K562 (cell line): ENCODE results near the gene NAA80. TPM values are rescaled to one million over a fixed set of nuclear protein-coding genes. Genes with fewer than 3 reads are reported as not detected.

Experiments
- ARNT ChIP-seq, 2 experiments: fragments of 450-650 bp; IDR thresholded peaks; 2 replicates each; pipeline ENCODE4 v1.6.1; 2016; ENCODE audit warnings: mild to moderate bottlenecking in 1 of 2
- ATF1 ChIP-seq, 2 experiments: fragments of 450-650 bp in 1 of 2; IDR thresholded peaks; 2 replicates each; pipeline ENCODE4 v1.6.1; 2016; ENCODE audit warnings: missing compliant biosample characterization in 1 of 2, missing genetic modification characterization in 1 of 2
- CBX2 ChIP-seq: fragments of 200-600 bp; sonication (generic); IDR thresholded peaks from one replicate; pipeline ENCODE4 v1.6.1; 2012; ENCODE audit warnings: mild to moderate bottlenecking, low read length, inconsistent platforms; ENCODE audit not compliant: insufficient read depth, poor library complexity, severe bottlenecking
- CCAR2 ChIP-seq: fragments of 200-400 bp; formaldehyde crosslinking; IDR thresholded peaks from 2 replicates; pipeline ENCODE4 v1.6.1; 2017; ENCODE audit warnings: mild to moderate bottlenecking, low read depth, low read length
- CREBBP ChIP-seq: IDR thresholded peaks from one replicate; pipeline ENCODE4 v1.6.1; 2012; ENCODE audit warnings: low read depth, mild to moderate bottlenecking, control low read depth, inconsistent platforms, low read length
- DPF2 ChIP-seq: fragments of 450-650 bp; IDR thresholded peaks from 2 replicates; pipeline ENCODE4 v1.6.1; 2016
- ETS2 ChIP-seq: IDR thresholded peaks from 2 replicates; pipeline ENCODE4 v1.6.1; 2016; ENCODE audit warnings: borderline replicate concordance, missing genetic modification characterization, mild to moderate bottlenecking, moderate library complexity, missing compliant biosample characterization; ENCODE audit not compliant: poor library complexity, severe bottlenecking
- HDAC8 ChIP-seq: fragments of 450-650 bp; IDR thresholded peaks from 2 replicates; pipeline ENCODE4 v1.6.1; 2016; ENCODE audit warnings: mild to moderate bottlenecking, missing genetic modification characterization, moderate library complexity, missing compliant biosample characterization
- HNRNPL ChIP-seq: fragments of 200-400 bp; formaldehyde crosslinking; IDR thresholded peaks from 2 replicates; pipeline ENCODE4 v1.6.1; 2017; ENCODE audit warnings: low read depth, mild to moderate bottlenecking, low read length
- KLF10 ChIP-seq: fragments of 250-450 bp; sonication (Bioruptor Pico); IDR thresholded peaks from 2 replicates; pipeline ENCODE4 v1.6.1; 2021; ENCODE audit warnings: matching md5 sums
- KLF6 ChIP-seq: fragments of 250-450 bp; sonication (Bioruptor Pico); IDR thresholded peaks from 2 replicates; pipeline ENCODE4 v1.4.0; 2020; ENCODE audit warnings: mild to moderate bottlenecking, moderate library complexity, borderline replicate concordance
- MXI1 ChIP-seq: IDR thresholded peaks from 2 replicates; pipeline ENCODE4 v1.6.1; 2011; ENCODE audit warnings: low read depth, mild to moderate bottlenecking, improper control_type of control experiment, low read length
- NCOA6 ChIP-seq: fragments of 450-650 bp; IDR thresholded peaks from 2 replicates; pipeline ENCODE4 v1.6.1; 2017; ENCODE audit warnings: mild to moderate bottlenecking
- POLR2G ChIP-seq: fragments of 200-400 bp; formaldehyde crosslinking; IDR thresholded peaks from 2 replicates; pipeline ENCODE4 v1.6.1; 2017; ENCODE audit warnings: low read depth, mild to moderate bottlenecking, antibody characterized with exemption, low read length, moderate library complexity
- SRSF9 ChIP-seq: fragments of 200-400 bp; formaldehyde crosslinking; IDR thresholded peaks from 2 replicates; pipeline ENCODE4 v1.6.1; 2017; ENCODE audit warnings: low read depth, low read length, borderline replicate concordance
- ZBED1 ChIP-seq: IDR thresholded peaks from 2 replicates; pipeline ENCODE4 v1.6.1; 2014
- ZC3H11A ChIP-seq: IDR thresholded peaks from 2 replicates; pipeline ENCODE4 v1.6.1; 2012; ENCODE audit warnings: low read depth, low read length, improper control_type of control experiment
- ZNF224 ChIP-seq: sonication (generic); formaldehyde crosslinking; IDR thresholded peaks from 2 replicates; pipeline ENCODE4 v1.8.0; 2022; ENCODE audit warnings: mild to moderate bottlenecking, missing genetic modification reagents
- polyA plus RNA-seq, 8 experiments: library from polyadenylated mRNA; depleted of rRNA in 4 of 8; stranded (reverse) in 5 of 8; unstranded in 3 of 8; fragments of >200 nt; fragmentation: Nextera tagmentation in 2 of 8; fragmentation: Illumina TruSeq in 1 of 8; extraction: Ambion mirVana in 2 of 8; extraction: Trizol in 1 of 8; gene quantifications; 2 replicates each; pipeline versions ENCODE4 v1.2.1 to v1.2.3, GENCODE V29; 2011 to 2014; ENCODE audit warnings: inconsistent platforms in 1 of 8, missing spikeins in 1 of 8
- total RNA-seq, 7 experiments: library from RNA; depleted of rRNA in 6 of 7; stranded (reverse); fragments of >200 nt in 6 of 7; fragmentation: Illumina TruSeq in 2 of 7; extraction: Trizol in 2 of 7; gene quantifications; 2 replicates each; pipeline versions ENCODE4 v1.2.1 to v1.2.3, GENCODE V29; 2011 to 2021; ENCODE audit warnings: low replicate concordance in 1 of 7
- TF ChIP-seq, protein P1 (sequence below): fragments of 450-650 bp; conservative IDR thresholded peaks from 2 replicates; pipeline ENCODE4 v1.6.1; 2016; ENCODE audit warnings: missing genetic modification characterization, low read depth, mild to moderate bottlenecking, missing compliant biosample characterization, moderate library complexity
- TF ChIP-seq, protein P2 (sequence below), 2 experiments: IDR thresholded peaks; 2 replicates each; pipeline ENCODE4 v1.6.1; 2012; ENCODE audit warnings: improper control_type of control experiment in 2 of 2, low read depth in 2 of 2, low read length in 2 of 2, borderline replicate concordance in 1 of 2
- TF ChIP-seq, protein P3 (sequence below), 3 experiments: fragments of 200-800 bp in 1 of 3; fragments of 250-450 bp in 1 of 3; fragments of 450-650 bp in 1 of 3; sonication (Bioruptor Pico) in 1 of 3; sonication (Bioruptor generic) in 1 of 3; formaldehyde crosslinking in 1 of 3; IDR thresholded peaks; 2 replicates each; pipeline versions ENCODE4 v1.6.1 to v1.8.0; 2016 to 2022; ENCODE audit warnings: mild to moderate bottlenecking in 2 of 3, missing genetic modification characterization in 2 of 3, missing compliant biosample characterization in 1 of 3, moderate library complexity in 1 of 3

NAA80 gene
- total and polyA plus RNA-seq, 9 of the 15 experiments (the other 6 are each of a cell fraction or from before 2014, with no cell fraction given) = 0.82 to 24.0 (median 8.6) TPM

DNA sequence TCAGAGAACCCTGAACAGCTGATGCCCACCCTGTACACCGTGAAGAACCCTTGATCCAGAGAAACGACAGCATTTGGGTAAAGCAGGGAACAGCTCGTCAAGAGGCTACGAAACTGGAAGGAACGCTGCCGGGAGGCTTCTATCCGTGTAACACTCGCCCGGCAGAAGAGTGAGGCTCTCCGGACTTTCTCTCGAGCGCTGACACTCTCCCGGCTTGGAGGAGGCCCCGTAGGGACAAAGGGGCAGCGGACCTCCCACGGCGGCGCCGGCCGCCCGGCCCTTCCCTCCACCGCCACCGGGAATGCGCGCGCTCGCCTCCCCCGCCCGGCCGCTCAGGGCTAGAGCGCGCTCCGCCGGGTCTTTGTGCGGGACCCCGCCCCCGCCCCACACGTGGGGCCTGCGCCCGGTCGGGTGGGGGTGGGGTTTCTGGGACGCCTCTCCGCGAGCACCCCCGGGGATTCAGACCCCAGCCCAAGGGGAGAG lies 21.7 kb upstream of the NAA80 start (continued):
- TF ChIP-seq KLF6 (CRISPR knock-in tag) = no peak
- TF ChIP-seq, protein P1, sequence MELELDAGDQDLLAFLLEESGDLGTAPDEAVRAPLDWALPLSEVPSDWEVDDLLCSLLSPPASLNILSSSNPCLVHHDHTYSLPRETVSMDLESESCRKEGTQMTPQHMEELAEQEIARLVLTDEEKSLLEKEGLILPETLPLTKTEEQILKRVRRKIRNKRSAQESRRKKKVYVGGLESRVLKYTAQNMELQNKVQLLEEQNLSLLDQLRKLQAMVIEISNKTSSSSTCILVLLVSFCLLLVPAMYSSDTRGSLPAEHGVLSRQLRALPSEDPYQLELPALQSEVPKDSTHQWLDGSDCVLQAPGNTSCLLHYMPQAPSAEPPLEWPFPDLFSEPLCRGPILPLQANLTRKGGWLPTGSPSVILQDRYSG (tag) = no peak
- TF ChIP-seq, protein P2, sequence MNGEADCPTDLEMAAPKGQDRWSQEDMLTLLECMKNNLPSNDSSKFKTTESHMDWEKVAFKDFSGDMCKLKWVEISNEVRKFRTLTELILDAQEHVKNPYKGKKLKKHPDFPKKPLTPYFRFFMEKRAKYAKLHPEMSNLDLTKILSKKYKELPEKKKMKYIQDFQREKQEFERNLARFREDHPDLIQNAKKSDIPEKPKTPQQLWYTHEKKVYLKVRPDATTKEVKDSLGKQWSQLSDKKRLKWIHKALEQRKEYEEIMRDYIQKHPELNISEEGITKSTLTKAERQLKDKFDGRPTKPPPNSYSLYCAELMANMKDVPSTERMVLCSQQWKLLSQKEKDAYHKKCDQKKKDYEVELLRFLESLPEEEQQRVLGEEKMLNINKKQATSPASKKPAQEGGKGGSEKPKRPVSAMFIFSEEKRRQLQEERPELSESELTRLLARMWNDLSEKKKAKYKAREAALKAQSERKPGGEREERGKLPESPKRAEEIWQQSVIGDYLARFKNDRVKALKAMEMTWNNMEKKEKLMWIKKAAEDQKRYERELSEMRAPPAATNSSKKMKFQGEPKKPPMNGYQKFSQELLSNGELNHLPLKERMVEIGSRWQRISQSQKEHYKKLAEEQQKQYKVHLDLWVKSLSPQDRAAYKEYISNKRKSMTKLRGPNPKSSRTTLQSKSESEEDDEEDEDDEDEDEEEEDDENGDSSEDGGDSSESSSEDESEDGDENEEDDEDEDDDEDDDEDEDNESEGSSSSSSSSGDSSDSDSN (IDR thresholded peaks at IDR 0.05; ENCODE audit: borderline replicate concordance in 1 of 2, low read depth in 2 of 2, low read length in 2 of 2) = peak in 1 of 2 experiments; percentile 66; a peak in 1 of 4 replicates
- no peak for TF ChIP-seq ZBED1
- TF ChIP-seq, protein P3, sequence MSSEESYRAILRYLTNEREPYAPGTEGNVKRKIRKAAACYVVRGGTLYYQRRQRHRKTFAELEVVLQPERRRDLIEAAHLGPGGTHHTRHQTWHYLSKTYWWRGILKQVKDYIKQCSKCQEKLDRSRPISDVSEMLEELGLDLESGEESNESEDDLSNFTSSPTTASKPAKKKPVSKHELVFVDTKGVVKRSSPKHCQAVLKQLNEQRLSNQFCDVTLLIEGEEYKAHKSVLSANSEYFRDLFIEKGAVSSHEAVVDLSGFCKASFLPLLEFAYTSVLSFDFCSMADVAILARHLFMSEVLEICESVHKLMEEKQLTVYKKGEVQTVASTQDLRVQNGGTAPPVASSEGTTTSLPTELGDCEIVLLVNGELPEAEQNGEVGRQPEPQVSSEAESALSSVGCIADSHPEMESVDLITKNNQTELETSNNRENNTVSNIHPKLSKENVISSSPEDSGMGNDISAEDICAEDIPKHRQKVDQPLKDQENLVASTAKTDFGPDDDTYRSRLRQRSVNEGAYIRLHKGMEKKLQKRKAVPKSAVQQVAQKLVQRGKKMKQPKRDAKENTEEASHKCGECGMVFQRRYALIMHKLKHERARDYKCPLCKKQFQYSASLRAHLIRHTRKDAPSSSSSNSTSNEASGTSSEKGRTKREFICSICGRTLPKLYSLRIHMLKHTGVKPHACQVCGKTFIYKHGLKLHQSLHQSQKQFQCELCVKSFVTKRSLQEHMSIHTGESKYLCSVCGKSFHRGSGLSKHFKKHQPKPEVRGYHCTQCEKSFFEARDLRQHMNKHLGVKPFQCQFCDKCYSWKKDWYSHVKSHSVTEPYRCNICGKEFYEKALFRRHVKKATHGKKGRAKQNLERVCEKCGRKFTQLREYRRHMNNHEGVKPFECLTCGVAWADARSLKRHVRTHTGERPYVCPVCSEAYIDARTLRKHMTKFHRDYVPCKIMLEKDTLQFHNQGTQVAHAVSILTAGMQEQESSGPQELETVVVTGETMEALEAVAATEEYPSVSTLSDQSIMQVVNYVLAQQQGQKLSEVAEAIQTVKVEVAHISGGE (CRISPR knock-in tag; IDR thresholded peaks at IDR 0.05) = peak in 1 of 3 experiments; percentile 27; a peak in 1 of 6 replicates
- TF ChIP-seq DPF2 = no peak
- TF ChIP-seq ARNT (IDR thresholded peaks at IDR 0.05) = no peak
- no peak for TF ChIP-seq HNRNPL
- TF ChIP-seq NCOA6 = no peak
- TF ChIP-seq CREBBP = no peak
- TF ChIP-seq ZNF224 = no peak
- TF ChIP-seq CCAR2 = no peak
- TF ChIP-seq CBX2 = no peak
- TF ChIP-seq KLF10 (CRISPR knock-in tag) = no peak
- TF ChIP-seq POLR2G = no peak
- no peak for TF ChIP-seq SRSF9
- no peak for TF ChIP-seq ATF1 (CRISPR knock-in tag; IDR thresholded peaks at IDR 0.05)
- TF ChIP-seq ATF1 (tag; IDR thresholded peaks at IDR 0.05) = peak; percentile 24; the same call in 1 of the 2 replicates
- TF ChIP-seq ETS2 (tag) = no peak
- TF ChIP-seq ZC3H11A = no peak
- no peak for TF ChIP-seq HDAC8 (tag)
- TF ChIP-seq MXI1 = peak; percentile 81; the same call in 1 of the 2 replicates
